ENCODE results near the gene ZSCAN10.

Gene ZSCAN10

DNA sequence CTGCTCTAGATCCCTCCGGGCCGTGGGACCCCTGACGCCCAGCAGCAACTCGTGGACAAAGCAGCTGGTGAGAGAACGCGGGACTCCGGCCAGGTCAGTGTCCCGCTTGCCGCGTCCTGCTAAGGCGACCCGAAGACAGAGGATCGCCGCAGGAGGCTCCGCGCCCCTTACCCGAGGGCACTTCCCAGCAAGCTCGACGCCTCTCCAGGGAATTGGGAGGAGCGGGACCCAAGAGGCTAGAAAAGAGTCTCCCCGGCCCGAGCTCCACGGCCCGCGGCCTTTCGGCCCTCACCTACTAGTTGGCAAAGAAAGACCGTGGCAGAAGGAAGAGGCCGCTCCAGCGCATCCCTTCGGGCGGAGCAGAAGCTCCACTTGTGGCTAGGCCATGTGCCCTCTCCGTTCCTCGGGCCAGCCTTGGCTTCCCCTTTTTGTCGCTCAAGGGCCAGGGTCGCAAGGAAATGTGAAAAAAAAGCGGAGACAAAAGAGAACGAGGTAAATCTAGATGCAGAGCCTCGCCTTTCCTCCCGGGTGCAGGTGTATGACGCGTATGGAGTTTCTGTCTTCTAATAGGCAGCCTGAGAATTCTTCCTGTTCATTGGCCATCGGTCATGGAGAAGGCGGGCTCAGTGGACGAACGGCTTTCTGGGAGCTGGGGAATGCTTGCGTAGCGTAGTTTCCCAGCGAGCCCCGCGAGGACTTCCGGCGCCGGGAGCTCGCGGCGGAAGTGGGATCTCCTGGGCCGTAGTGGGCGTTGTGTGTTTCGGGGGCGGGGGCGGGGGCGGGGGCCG is 35.4 kb upstream of the ZSCAN10 start, which contains the start of gene ZNF213:
TSS of gene ZNF213 (plus strand) at position 692 of the 788 bp plus-strand sequence. CDS start 2,252 bp downstream, outside the sequence.
- H3K4me3 ChIP-seq (ENCODE audit: low read depth, low read length), result peak within 1 kb of the TSS; percentile 100
- DNase-seq (ENCODE audit: low read depth), result peak; percentile 96
- TF ChIP-seq, protein P1, sequence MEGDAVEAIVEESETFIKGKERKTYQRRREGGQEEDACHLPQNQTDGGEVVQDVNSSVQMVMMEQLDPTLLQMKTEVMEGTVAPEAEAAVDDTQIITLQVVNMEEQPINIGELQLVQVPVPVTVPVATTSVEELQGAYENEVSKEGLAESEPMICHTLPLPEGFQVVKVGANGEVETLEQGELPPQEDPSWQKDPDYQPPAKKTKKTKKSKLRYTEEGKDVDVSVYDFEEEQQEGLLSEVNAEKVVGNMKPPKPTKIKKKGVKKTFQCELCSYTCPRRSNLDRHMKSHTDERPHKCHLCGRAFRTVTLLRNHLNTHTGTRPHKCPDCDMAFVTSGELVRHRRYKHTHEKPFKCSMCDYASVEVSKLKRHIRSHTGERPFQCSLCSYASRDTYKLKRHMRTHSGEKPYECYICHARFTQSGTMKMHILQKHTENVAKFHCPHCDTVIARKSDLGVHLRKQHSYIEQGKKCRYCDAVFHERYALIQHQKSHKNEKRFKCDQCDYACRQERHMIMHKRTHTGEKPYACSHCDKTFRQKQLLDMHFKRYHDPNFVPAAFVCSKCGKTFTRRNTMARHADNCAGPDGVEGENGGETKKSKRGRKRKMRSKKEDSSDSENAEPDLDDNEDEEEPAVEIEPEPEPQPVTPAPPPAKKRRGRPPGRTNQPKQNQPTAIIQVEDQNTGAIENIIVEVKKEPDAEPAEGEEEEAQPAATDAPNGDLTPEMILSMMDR (IDR thresholded peaks at IDR 0.05; ENCODE audit: low read depth, low read length, missing control alignments), result no peak
- in situ Hi-C loops (cut with HindIII; ENCODE audit: low sequenced_read_pairs), result no loop called here

DNA sequence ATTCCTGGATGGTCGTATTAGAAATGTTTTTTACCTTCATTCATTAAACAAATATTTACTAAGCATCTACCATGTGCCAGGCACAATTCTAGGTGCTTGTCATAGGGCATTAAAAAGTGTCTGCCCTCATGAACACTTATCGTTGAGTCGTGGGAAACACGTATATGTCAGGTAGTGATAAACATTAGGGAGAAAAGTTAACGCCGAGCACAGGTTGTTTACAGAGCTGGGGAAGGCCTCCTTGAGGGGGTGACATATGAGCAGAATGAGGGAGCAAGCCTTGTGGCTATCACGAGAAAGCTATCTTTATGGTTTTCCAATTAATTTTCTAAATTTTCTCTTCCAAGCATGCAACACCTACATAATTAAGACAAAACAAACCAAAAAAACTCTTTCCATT is 34.8 kb upstream of the ZSCAN10 start:
- peak overlapping the region; percentile 100 for H3K4me3 ChIP-seq (ENCODE audit: low read depth, low read length)
- in situ Hi-C loops (cut with HindIII; ENCODE audit: low sequenced_read_pairs), result no loop called here
- no peak for DNase-seq (ENCODE audit: low read depth)
- TF ChIP-seq, protein P1 (IDR thresholded peaks at IDR 0.05; ENCODE audit: low read depth, low read length, missing control alignments), result no peak

DNA sequence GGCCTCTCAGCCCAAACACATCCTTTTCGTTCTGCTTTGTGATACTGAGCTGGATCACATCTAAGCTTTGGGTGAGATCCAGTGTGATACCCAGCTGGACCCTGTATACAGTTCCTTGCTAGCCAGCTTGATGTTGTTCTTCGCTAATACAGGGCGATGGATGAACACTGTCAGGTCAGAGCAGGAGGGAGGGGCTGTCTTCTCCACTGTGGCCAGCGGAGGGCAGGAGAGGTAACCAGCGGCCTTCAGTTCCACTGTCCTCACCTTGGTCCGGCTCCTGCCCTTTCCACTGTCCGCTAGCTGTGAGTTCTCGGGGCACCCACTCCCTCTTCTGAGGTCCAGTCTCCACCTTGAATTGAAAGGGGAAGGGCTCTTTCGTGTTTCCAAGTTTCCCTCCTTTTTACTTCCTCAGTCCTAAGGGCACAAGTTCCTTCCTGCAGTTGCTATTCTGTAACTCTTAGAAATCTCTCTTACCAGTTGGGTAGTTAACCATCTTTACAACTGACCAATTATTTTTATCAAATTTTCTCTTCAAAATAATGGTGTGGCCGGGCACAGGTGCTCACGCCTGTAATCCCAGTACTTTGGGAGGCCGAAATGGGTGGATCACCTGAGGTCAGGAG is 32.8 kb upstream of the ZSCAN10 start:
- TF ChIP-seq, protein P1 (IDR thresholded peaks at IDR 0.05; ENCODE audit: low read depth, low read length, missing control alignments), result peak; percentile 64
- in situ Hi-C loops (cut with HindIII; ENCODE audit: low sequenced_read_pairs), result no loop called here
- DNase-seq (ENCODE audit: low read depth), result no peak
- H3K4me3 ChIP-seq (ENCODE audit: low read depth, low read length), result no peak overlapping the region

DNA sequence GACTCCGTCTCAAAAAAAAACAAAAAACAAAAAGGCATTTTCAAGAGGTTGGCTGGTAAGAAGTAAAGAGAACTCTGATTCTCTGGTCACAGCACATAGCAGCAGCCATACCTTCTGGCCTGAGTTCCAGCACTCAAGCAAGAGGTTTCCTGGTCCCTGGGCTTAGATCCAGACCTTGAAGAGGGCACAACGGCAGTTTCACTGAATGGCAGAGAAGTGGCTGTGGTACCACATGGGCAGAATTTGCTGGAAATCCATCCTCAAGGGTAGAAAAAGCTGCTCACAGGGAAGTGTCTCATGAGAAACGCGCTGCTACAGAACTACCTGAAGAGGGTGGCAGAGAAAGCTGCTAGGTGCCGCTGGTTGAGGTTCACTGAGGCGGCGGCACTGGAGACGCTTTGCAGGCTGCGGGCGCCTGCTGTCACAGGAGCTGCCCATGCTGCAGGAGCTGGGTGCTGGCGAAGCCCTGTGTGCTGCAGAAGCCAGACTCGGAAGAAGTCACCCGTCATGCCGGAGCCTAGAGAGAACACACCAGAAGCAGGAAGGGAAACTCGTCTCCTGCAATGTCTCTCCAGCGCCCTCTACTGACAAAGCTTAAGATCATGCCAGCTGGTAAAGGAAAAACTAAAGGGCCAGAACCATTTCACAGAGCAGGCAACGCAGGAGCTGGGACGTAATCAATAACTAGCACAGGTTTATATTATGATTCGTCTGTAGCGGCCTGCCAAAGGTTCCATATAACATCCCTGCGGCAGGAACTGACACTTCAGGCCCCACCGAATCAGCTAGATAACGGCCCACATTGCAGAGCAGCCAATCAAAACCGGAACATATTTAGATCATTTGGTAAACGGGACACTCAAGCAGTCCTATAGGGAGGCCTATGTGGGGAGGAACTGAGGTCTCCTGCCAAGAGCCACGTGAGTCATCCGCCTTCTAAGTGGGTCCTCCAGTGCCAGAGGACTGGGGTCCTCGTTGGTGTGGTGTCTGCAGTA is 30.3 kb upstream of the ZSCAN10 start:
- DNase-seq (ENCODE audit: low read depth), result peak; percentile 76
- TF ChIP-seq, protein P1 (IDR thresholded peaks at IDR 0.05; ENCODE audit: low read depth, low read length, missing control alignments), result peak; percentile 92
- H3K4me3 ChIP-seq (ENCODE audit: low read depth, low read length), result peak overlapping the region; percentile 5
- in situ Hi-C loops (cut with HindIII; ENCODE audit: low sequenced_read_pairs), result loop anchor here (5.0 kb wide), 1 partner anchor 82 kb away; the partner anchor contains the start of gene MMP25

DNA sequence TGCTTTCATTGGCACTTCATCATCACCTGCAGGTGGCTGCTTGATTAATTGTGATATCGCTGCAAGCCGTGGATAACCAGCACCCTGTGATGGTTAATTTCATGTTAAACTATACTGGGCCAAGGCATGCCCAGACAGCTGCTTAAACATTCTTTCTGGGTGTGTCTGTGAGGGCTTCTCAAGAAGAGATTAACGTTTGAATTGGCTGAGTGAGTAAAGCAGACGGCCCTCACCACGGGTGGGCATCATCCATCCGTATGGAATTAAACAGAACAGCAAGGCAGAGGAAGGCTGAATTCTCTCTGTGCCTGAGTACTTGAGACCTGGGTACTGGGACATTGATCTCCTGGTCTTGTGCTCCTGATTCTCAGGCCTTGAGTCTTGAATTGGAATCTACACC is 28.7 kb upstream of the ZSCAN10 start:
- TF ChIP-seq, protein P1 (IDR thresholded peaks at IDR 0.05; ENCODE audit: low read depth, low read length, missing control alignments), result no peak
- no peak for DNase-seq (ENCODE audit: low read depth)
- in situ Hi-C loops (cut with HindIII; ENCODE audit: low sequenced_read_pairs), result loop anchor here (5.0 kb wide), 1 partner anchor 80 kb away; the partner anchor contains the start of gene MMP25
- H3K4me3 ChIP-seq (ENCODE audit: low read depth, low read length), result no peak overlapping the region

Measured in astrocyte of the cerebellum (primary cell).